HG03520 (cell line): ENCODE data around the gene PCDHB7.
"Not testable (repeated sequence)": the region's sequence is repeated elsewhere in the genome, so short reads cannot be mapped to it uniquely, and the experiment has no call there.

Experiments used
- ATAC-seq: cut with Tn5 transposase; IDR thresholded peaks from one replicate; pipeline ENCODE4 v1.9.1; 2021; ENCODE audit warnings: mild to moderate bottlenecking, moderate library complexity; ENCODE audit not compliant: unreplicated experiment

The PCDHB7 gene

DNA sequence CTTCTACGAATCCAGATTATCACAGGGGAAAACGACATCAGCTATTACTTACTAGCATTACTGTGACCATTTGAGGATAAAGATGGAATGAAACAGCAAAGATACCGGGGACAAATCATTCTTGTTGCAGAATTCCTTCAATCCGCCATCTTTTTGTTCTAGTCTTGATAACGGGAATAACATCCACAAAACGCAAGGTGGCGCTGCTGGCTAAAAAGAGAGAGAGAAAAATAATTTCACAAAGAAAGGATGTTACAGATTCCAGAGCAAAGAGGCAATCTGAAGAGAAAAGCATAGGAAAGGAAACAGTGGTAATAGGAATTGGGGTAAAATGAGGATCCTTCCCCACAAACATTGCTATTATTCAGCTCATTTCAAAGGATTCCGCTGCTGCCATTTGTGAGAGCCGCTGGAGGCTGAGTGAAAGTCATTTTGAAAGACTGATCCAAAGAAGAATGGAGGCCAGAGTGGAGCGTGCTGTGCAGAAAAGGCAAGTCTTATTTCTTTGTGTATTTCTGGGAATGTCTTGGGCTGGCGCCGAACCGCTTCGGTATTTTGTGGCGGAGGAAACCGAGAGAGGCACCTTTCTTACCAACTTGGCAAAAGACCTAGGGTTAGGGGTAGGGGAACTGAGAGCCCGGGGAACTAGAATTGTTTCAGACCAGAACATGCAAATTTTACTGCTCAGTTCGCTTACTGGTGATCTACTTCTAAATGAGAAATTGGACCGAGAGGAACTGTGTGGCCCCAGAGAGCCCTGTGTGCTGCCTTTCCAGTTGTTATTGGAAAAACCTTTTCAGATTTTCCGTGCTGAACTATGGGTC is at the start of gene PCDHB7:
Gene PCDHB7, plus strand, starts transcription at position 264 of the 824 bp plus-strand sequence. Its CDS starts 192 bp downstream, at position 456.
- no peak for ATAC-seq

DNA sequence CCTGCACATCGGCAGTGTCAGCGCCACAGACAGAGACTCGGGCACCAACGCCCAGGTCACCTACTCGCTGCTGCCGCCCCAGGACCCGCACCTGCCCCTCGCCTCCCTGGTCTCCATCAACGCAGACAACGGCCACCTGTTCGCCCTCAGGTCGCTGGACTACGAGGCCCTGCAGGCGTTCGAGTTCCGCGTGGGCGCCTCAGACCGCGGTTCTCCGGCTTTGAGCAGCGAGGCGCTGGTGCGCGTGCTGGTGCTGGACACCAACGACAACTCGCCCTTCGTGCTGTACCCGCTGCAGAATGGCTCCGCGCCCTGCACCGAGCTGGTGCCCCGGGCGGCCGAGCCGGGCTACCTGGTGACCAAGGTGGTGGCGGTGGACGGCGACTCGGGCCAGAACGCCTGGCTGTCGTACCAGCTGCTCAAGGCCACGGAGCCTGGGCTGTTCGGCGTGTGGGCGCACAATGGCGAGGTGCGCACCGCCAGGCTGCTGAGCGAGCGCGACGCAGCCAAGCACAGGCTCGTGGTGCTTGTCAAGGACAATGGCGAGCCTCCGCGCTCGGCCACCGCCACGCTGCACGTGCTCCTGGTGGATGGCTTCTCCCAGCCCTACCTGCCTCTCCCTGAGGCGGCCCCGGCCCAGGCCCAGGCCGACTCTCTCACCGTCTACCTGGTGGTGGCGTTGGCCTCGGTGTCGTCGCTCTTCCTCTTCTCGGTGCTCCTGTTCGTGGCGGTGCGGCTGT is 48.9 kb upstream of the PCDHB7 start:
- not testable (repeated sequence) for ATAC-seq

DNA sequence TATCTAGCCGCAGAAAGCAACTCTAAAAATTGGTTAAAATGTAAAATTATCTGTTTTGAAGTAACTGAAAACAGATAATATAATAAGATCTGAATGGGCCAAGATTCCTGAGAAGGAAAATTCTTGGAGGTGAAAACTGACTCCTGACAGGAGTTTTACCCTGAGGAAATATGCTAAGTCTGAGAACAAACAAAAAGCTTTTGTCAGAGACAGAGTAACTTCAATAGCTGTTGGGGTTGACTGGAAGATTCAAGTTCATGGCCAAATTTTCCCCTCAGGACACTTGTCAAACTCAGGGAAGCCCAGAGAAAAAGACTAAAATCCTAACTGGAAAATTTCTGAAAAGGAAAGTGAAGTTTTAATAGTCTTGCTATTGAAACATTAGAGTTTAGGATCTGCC is 45.1 kb upstream of the PCDHB7 start:
- no peak for ATAC-seq

DNA sequence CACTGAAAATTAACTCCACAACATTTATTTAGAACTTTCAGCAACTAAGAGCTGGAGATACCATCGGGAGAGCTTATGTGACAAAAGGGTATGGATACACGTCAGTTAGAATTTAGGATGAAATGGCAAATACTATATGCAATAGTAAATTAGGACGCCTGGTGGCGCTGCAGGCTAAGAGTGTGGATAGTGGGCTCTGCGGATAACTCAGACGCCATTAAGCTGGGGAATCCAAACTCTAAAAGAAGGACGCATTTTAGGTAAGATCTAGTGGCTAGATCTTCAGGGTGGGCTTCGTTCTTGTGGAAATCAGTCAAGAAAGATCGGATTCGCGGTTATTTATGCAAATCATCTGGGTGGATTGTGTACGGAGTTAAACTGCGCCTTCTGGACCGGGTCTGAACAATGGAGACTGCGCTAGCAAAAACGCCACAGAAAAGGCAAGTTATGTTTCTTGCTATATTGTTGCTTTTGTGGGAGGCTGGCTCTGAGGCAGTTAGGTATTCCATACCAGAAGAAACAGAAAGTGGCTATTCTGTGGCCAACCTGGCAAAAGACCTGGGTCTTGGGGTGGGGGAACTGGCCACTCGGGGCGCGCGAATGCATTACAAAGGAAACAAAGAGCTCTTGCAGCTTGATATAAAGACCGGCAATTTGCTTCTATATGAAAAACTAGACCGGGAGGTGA is 37.3 kb upstream of the PCDHB7 start, which contains the start of gene PCDHB5:
Gene PCDHB5, plus strand, starts transcription at position 177 of the 688 bp plus-strand sequence. Its CDS starts 229 bp downstream, at position 406.
- ATAC-seq: no peak

DNA sequence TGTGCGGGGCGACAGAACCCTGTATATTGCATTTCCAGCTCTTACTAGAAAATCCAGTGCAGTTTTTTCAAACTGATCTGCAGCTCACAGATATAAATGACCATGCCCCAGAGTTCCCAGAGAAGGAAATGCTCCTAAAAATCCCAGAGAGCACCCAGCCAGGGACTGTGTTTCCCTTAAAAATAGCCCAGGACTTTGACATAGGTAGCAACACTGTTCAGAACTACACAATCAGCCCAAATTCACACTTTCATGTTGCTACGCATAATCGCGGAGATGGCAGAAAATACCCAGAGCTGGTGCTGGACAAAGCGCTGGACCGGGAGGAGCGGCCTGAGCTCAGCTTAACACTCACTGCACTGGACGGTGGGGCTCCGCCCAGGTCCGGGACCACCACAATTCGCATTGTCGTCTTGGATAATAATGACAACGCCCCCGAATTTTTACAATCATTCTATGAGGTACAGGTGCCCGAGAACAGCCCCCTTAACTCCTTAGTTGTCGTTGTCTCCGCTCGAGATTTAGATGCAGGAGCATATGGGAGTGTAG is 36.7 kb upstream of the PCDHB7 start:
- ATAC-seq: no peak

DNA sequence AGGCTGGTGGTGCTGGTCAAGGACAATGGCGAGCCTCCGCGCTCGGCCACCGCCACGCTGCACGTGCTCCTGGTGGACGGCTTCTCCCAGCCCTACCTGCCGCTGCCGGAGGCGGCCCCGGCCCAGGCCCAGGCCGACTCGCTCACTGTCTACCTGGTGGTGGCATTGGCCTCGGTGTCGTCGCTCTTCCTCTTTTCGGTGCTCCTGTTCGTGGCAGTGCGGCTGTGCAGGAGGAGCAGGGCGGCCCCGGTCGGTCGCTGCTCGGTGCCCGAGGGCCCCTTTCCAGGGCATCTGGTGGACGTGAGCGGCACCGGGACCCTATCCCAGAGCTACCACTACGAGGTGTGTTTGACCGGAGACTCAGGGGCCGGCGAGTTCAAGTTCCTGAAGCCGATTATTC is 35.1 kb upstream of the PCDHB7 start:
- not testable (repeated sequence) for ATAC-seq

DNA sequence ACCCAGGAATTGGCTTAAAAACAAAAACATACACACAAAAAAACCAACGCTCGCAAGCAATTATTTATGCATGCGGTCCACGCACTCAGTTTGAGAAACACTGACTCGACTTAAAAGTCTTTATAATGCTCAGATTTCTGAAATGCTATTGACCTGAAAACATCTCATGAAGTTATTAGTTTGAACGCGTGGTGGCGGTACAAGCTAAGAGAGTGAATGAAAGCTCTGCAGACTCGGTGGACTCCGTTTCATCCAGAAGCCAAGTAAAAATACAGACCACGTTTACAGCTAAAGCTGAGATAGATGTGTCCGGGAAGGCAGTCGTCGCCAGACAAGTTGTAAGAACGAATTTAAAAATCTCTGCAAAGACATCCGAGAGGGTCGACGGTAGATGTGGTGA is 22.6 kb upstream of the PCDHB7 start, which contains the start of gene PCDHB6:
Gene PCDHB6, plus strand, starts transcription at position 246 of the 400 bp plus-strand sequence. CDS start 201 bp downstream, outside the sequence.
- no peak for ATAC-seq

DNA sequence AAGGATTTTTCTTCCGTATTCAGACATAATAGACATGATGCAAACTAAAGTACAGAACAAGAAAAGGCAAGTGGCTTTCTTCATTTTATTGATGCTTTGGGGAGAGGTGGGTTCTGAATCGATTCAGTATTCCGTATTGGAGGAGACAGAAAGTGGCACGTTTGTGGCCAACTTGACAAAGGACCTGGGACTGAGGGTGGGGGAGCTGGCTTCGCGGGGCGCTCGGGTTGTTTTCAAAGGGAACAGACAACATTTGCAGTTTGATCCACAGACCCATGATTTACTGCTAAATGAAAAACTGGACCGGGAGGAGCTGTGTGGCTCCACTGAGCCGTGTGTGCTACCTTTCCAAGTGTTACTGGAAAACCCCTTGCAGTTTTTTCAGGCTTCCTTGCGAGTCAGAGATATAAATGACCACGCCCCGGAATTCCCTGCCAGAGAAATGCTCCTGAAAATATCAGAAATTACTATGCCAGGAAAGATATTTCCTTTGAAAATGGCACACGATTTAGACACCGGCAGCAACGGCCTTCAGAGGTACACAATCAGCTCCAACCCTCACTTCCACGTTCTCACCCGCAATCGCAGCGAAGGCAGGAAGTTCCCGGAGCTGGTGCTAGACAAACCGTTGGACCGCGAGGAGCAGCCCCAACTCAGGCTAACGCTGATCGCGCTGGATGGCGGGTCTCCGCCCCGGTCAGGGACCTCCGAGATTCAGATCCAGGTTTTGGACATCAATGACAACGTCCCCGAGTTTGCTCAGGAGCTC is 22.0 kb upstream of the PCDHB7 start:
- no peak for ATAC-seq

DNA sequence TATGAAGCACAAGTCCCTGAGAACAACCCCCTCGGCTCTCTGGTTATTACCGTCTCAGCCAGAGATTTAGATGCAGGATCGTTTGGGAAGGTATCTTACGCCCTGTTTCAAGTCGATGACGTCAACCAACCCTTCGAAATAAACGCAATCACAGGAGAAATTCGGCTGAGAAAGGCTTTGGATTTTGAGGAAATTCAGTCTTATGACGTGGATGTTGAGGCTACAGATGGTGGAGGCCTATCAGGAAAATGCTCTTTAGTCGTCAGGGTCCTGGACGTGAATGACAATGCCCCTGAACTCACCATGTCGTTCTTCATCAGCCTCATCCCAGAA is 21.5 kb upstream of the PCDHB7 start:
- ATAC-seq: no peak

DNA sequence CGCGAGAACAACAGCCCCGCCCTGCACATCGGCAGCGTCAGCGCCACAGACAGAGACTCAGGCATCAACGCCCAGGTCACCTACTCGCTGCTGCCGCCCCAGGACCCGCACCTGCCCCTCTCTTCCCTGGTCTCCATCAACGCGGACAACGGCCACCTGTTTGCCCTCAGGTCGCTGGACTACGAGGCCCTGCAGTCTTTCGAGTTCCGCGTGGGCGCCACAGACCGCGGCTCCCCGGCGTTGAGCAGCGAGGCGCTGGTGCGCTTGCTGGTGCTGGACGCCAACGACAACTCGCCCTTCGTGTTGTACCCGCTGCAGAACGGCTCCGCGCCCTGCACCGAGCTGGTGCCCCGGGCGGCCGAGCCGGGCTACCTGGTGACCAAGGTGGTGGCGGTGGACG is 20.8 kb upstream of the PCDHB7 start:
- not testable (repeated sequence) for ATAC-seq

DNA sequence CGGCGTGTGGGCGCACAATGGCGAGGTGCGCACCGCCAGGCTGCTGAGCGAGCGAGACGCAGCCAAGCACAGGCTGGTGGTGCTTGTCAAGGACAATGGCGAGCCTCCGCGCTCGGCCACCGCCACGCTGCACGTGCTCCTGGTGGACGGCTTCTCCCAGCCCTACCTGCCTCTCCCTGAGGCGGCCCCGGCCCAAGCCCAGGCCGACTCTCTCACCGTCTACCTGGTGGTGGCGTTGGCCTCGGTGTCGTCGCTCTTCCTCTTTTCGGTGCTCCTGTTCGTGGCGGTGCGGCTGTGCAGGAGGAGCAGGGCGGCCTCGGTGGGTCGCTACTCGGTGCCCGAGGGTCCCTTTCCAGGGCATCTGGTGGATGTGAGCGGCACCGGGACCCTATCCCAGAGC is 20.3 kb upstream of the PCDHB7 start:
- ATAC-seq: not testable (repeated sequence)

DNA sequence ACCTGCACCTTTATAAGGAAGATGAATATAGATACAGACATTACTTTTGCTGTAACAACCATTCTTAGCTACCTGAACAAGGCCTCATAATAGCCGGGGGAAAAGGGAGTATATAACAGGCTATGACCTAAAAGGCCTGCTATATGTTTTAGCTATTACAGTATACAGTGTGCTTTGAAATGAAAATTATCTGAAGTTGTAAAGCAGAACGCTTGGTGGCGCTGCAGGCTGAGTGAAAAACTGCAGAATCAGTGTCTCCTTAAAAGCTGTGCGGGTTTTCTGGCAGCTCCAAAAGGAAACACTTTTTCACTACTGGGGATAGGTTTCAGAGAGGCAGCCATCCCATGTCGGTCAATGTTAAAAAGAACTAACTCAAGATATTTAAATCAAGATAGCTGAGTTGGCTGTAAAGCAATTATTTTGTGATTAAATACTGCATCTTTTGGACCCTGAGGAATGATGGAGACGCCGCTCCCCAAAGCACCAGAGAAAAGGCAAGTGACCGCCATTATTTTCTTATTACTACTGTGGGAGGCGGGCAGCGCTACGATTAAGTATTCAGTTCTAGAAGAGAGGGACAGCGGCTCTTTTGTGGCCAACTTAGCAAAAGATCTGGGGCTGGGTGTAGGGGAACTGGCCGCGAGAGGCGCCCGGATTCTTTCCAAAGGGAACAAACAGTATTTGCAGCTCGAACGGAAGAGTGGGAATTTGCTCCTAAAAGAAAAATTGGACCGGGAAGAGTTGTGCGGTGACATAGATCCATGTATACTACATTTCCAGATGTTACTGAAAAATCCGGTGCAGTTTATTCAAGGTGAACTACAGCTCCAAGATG is 16.7 kb upstream of the PCDHB7 start:
- no peak for ATAC-seq

DNA sequence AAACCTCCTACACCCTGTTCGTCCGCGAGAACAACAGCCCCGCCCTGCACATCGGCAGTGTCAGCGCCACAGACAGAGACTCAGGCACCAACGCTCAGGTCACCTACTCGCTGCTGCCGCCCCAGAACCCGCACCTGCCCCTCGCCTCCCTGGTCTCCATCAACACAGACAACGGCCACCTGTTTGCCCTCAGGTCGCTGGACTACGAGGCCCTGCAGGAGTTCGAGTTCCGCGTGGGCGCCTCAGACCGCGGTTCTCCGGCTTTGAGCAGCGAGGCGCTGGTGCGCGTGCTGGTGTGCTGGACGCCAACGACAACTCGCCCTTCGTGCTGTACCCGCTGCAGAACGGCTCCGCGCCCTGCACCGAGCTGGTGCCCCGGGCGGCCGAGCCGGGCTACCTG is 15.1 kb upstream of the PCDHB7 start:
- not testable (repeated sequence) for ATAC-seq

DNA sequence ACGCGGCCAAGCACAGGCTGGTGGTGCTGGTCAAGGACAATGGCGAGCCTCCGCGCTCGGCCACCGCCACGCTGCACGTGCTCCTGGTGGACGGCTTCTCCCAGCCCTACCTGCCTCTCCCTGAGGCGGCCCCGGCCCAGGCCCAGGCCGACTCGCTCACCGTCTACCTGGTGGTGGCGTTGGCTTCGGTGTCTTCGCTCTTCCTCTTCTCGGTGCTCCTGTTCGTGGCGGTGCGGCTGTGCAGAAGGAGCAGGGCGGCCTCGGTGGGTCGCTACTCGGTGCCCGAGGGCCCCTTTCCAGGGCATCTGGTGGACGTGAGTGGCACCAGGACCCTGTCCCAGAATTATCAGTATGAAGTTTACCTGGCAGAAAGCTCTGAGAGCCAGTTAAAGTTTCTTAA is 14.5 kb upstream of the PCDHB7 start:
- not testable (repeated sequence) for ATAC-seq

DNA sequence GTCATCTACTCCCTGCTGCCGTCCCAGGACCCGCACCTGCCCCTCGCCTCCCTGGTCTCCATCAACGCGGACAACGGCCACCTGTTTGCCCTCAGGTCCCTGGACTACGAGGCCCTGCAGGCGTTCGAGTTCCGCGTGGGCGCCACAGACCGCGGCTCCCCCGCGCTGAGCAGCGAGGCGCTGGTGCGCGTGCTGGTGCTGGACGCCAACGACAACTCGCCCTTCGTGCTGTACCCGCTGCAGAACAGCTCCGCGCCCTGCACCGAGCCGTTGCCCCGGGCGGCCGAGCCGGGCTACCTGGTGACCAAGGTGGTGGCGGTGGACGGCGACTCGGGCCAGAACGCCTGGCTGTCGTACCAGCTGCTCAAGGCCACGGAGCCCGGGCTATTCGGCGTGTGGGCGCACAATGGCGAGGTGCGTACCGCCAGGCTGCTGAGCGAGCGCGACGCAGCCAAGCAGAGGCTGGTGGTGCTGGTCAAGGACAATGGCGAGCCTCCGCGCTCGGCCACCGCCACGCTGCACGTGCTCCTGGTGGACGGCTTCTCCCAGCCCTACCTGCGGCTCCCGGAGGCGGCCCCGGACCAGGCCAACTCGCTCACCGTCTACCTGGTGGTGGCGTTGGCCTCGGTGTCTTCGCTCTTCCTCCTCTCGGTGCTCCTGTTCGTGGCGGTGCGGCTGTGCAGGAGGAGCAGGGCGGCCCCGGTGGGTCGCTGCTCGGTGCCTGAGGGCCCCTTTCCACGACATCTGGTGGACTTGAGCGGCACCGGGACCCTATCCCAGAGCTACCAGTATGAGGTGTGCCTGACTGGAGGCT is 2.1 kb downstream of the PCDHB7 start:
- ATAC-seq: not testable (repeated sequence)

DNA sequence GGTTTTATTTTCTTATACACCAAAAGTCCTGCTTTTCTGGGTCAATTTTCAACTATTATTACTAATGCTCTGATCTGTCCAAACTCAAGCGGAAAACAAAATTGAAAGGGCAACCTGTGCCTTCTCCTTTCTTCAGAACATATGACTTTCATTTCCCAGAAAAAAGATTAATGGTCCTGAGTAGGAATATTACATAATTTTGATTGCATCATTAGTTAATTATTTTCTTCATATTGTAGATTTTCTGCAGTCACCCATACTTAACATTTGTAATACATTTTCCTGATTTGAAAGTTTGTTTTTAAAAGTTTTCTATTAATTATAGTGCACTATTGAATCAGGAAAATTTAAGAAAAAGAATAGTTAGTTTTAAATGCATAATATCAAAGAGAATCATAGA is 3.5 kb downstream of the PCDHB7 start:
- ATAC-seq: no peak

DNA sequence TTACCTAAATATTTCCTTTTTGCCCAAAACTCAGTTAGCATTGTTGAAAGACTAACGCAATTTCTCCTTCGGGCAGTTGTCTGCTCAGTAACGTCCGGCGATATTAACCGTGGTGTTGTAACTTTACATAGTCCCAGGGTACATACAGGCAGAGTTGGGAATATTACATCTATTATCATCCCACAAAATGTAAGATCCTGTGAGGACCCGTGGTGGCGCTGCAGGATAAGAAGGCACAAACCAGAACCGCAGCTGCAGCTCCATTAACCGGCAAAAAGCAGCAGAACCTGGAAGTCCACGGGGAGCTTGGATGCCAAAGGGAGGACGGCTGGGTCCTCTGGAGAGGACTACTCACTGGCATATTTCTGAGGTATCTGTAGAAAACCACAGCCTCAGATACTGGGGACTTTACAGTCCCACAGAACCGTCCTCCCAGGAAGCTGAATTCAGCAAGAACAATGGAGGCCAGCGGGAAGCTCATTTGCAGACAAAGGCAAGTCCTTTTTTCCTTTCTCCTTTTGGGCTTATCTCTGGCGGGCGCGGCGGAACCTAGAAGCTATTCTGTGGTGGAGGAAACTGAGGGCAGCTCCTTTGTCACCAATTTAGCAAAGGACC is 5.2 kb downstream of the PCDHB7 start, which contains the start of gene PCDHB8:
Gene PCDHB8, plus strand, starts transcription at position 214 of the 615 bp plus-strand sequence. Its CDS starts 245 bp downstream, at position 459.
- not testable (repeated sequence) for ATAC-seq

DNA sequence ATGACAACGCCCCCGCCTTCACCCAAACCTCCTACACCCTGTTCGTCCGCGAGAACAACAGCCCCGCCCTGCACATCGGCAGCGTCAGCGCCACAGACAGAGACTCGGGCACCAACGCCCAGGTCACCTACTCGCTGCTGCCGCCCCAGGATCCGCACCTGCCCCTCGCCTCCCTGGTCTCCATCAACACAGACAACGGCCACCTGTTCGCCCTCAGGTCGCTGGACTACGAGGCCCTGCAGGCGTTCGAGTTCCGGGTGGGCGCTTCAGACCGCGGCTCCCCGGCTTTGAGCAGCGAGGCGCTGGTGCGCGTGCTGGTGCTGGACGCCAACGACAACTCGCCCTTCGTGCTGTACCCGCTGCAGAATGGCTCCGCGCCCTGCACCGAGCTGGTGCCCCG is 6.9 kb downstream of the PCDHB7 start:
- not testable (repeated sequence) for ATAC-seq
